ENCODE data around the gene HGF.

DNA sequence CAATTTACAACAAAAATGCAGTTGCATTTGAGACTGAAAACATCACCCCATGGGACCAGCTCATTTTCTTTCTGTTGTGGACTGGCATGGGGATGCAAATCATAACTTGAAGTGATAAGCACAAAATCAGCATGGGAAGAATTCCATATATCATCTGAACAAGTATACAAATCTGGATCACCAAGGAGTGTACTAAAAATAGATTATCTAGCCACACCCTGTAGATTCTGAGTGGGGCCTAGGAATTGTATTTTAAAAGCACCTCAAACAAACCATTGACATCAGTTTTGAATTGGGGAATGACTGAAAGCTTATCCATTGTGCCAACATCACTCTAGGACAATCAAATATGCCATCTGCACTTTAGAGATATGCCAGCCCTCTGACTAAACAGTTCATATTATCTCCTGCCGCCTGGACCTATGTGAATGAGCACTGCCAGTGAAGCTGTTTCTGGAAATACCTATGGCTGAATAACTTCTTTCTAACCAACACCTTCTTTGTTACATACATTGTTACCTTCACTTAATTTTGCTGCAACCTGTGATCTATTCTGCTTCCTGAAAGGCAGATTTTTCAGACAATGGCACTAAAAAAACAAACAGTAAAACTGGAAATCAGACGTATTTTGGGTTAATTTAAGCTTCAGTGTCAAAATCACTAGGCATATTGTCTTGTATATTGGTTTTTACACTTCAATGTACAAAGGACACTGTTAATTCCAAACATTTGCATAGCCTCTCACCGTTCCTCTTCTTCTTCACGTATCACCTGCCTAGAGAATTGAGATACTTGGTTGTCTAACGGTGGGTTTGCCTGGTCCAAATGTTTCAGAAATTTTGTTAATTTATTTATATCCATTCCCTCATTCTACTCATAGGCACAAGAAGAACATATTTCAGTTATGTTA lies 42.4 kb upstream of the HGF start:
- TF ChIP-seq, protein P1, sequence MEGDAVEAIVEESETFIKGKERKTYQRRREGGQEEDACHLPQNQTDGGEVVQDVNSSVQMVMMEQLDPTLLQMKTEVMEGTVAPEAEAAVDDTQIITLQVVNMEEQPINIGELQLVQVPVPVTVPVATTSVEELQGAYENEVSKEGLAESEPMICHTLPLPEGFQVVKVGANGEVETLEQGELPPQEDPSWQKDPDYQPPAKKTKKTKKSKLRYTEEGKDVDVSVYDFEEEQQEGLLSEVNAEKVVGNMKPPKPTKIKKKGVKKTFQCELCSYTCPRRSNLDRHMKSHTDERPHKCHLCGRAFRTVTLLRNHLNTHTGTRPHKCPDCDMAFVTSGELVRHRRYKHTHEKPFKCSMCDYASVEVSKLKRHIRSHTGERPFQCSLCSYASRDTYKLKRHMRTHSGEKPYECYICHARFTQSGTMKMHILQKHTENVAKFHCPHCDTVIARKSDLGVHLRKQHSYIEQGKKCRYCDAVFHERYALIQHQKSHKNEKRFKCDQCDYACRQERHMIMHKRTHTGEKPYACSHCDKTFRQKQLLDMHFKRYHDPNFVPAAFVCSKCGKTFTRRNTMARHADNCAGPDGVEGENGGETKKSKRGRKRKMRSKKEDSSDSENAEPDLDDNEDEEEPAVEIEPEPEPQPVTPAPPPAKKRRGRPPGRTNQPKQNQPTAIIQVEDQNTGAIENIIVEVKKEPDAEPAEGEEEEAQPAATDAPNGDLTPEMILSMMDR (IDR thresholded peaks at IDR 0.05), result no peak
- TF ChIP-seq ZMAT4 (CRISPR knock-in tag; IDR thresholded peaks at IDR 0.05) (no peak), GABPB1 (CRISPR knock-in tag; IDR thresholded peaks at IDR 0.05) (no peak), ZNF121 (CRISPR knock-in tag; IDR thresholded peaks at IDR 0.05) (no peak), ZNF232 (CRISPR knock-in tag; IDR thresholded peaks at IDR 0.05) (no peak), SP1 (CRISPR knock-in tag; conservative IDR thresholded peaks at IDR 0.05) (no peak), ZSCAN18 (CRISPR knock-in tag; IDR thresholded peaks at IDR 0.05) (no peak), NFYB (CRISPR knock-in tag; conservative IDR thresholded peaks at IDR 0.05; ENCODE audit: low read depth) (no peak), KAT7 (CRISPR knock-in tag; IDR thresholded peaks at IDR 0.05; ENCODE audit: borderline replicate concordance) (no peak), USF2 (CRISPR knock-in tag; IDR thresholded peaks at IDR 0.05) (no peak), NFE2L1 (CRISPR knock-in tag; IDR thresholded peaks at IDR 0.05) (no peak), ETV6 (CRISPR knock-in tag; IDR thresholded peaks at IDR 0.05) (no peak)
- TF ChIP-seq, protein P2, sequence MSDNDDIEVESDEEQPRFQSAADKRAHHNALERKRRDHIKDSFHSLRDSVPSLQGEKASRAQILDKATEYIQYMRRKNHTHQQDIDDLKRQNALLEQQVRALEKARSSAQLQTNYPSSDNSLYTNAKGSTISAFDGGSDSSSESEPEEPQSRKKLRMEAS (CRISPR knock-in tag; IDR thresholded peaks at IDR 0.05), result no peak
